ENCODE measurements around the gene REG3A.

Gene REG3A

DNA sequence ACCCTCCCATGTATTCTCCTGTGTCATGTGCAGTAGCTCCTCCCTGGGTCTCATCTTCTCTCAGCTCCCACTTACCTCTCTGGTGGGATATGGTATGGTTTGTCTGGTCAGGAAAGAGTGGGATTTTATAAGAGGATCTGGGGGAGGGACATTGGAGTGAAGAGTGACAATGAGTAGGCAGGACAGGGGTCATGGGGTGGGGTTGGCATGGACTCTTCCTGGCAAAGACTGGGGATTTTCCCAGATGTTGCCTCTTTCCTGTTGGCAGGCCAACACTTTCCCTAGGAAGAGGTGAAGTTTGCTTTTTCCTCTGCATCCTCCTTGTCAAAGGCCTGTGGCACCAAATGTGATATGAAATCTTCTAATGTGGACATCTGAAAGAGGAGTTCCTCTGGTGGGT, at the start of gene REG3A:
Gene REG3A, minus strand, starts transcription at position 101 of the 400 bp plus-strand sequence. CDS start 348 bp downstream, outside the sequence.
- DNase-seq, result no peak

GRCh38 chr2:79200762-79201161, 41.2 kb upstream of the REG3A start:
- no peak for DNase-seq

GRCh38 chr2:79191816-79192215, 32.3 kb upstream of the REG3A start:
- no peak for DNase-seq

DNA sequence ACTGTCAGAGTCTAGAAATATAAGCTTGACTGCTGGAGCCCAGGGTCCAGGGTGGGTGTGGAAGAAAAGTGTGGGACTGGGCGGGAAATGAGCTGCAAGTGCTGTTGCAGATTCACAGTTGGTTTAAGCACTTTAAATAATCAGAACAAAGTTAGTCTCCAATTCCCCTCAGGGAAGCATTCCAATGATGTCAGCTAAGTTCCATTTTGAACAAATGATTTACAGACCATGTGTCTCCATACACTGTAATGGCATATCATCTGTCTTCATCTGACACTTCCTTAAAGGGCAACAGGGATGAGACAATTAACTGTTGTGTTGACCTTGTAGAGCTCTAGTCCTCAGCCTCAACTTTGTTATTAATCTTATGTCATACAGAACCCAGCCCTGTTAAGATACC, 31.5 kb upstream of the REG3A start:
- no peak for DNase-seq

DNA sequence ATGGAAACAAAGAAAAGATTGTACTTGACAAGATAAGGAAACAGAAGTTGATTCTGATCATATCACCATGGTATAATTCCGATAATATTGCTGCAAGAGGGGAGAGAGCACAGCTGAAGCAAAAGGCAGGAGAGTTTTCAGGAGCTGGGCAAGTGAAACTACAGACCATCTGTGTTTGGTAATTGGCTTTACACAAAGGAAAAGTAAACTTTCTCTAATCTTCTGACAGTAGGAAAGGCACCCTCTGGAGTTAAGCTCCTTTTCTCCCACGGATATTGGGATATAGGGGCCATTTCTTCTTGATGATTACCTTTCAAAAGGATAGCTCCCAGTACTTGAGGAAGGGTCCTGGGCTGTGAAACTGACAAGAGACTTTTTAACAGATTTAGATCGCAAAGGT, 29.9 kb upstream of the REG3A start:
- no peak for DNase-seq

- DNase-seq, result no peak
Measured at GRCh38 chr2:79181617-79182016, 22.1 kb upstream of the REG3A start.

- DNase-seq, result no peak
Measured at GRCh38 chr2:79180092-79180491, 20.5 kb upstream of the REG3A start.

GRCh38 chr2:79179036-79179435, 19.5 kb upstream of the REG3A start:
- no peak for DNase-seq

GRCh38 chr2:79178076-79178674, 18.6 kb upstream of the REG3A start:
- DNase-seq, result no peak

DNA sequence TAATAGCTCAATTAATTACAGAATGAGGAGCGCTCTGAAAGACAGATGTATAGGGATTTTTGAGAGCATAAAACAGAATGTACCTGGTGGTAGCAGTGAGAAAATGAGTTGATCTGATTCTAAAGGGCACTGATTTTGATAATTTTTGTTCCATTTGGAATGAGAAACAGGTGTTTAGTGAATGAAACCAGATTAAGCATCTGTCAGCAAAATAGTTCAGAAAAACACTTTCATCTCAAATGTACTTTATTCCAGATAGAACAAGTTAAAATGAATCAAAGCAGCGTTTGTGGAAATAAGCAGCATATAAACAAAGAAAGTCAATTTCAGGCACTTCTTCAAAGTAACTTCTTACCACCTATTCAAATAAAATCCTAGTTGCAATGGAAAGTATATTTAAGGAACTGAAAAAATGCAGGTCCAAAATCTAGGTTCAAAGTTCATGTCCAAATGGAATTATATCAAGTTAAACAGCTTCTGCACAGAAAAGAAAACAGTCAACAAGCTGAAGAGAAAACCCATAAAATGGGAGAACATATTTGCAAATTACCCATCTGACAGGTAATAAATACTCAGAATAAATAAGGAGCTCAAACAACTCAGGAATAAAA, 11.9 kb upstream of the REG3A start:
- no peak for DNase-seq

DNA sequence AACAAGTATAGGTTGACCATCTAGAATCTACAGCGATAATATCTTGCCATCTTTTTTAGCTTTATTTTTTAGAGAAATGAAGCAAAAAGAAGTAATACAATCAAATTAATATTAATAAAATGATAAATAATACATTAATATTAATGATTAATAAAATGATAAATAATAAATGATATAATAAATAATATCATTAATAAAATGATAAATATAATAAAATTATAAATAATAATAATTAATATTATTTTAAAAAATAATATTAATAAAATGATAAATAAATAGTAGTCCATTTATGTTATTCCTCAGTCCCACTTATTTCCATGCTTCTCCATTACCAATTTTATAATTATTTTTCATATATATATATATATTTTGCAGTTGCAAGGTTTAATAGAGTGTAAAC, 3.2 kb upstream of the REG3A start:
- no peak for DNase-seq

DNA sequence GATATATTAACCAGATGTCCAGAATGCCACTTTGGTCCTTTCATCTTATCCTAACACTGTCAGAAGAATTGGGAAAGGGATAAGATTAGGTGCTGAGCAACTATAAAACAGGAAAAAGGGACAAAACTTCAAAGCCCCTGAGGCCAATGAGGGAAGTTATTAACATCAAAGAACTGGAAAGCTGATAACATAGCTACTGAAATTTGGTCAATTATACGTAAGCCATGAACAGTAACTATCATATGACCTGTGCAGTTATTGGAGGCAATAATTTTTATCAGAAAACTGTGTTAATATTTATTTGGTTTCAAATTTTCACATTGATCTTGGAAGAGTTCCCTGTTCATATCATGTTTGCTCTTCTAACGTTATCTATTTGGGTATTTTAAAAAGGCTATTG, 2.6 kb upstream of the REG3A start:
- DNase-seq, result no peak

GRCh38 chr2:79159030-79159429, 523 bp downstream of the REG3A start:
- no peak for DNase-seq

GRCh38 chr2:79155826-79156476, 3.6 kb downstream of the REG3A start:
- DNase-seq, result no peak

GRCh38 chr2:79139423-79139822, 20.1 kb downstream of the REG3A start:
- DNase-seq, result no peak

GRCh38 chr2:79138385-79138784, 21.2 kb downstream of the REG3A start:
- DNase-seq, result no peak

DNA sequence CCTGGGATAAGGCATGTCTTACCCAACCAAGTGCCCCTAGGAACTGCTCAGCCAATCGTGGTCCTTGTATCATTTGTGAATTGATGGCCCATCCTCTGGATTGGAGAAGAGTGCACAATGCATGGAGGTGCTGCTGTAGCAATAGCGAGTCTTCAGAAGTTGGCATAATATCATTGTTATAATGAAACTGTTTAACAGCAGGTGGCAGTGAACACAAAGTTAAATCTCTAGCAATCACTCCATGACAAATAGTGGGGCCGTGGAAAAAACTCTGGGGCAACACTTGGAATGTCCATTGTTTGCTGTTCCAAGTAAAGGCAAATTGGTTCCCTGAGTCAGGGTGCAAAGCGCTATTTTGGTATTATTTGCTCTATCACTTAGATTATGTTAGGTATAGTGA, 27.9 kb downstream of the REG3A start:
- DNase-seq, result no peak

GRCh38 chr2:79129804-79130203, 29.7 kb downstream of the REG3A start:
- no peak for DNase-seq

- no peak for DNase-seq
Measured at GRCh38 chr2:79129260-79129659, 30.3 kb downstream of the REG3A start.

DNA sequence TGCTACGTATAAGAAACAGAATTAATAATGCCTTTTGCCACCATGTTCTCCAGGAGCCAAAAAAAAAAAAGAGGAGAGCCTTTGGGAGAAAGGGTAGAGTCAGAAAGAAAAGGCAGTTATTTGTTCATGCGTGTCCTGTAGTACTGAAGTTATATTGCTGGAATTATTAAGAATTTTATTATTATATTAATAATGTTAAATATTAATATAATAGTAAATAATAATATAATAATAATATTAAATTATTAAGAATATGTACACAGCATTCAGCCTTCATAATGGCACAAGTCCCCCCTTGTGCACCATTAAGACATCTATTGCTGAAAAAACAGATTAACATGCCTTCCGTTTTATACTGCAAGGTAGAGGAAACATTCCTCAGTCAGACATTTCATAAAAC, 31.1 kb downstream of the REG3A start:
- no peak for DNase-seq

GRCh38 chr2:79125721-79125985, 33.9 kb downstream of the REG3A start:
- no peak for DNase-seq

GRCh38 chr2:79124907-79125720, 34.4 kb downstream of the REG3A start:
- DNase-seq, result no peak

GRCh38 chr2:79122676-79123075, 36.9 kb downstream of the REG3A start:
- DNase-seq, result no peak

DNA sequence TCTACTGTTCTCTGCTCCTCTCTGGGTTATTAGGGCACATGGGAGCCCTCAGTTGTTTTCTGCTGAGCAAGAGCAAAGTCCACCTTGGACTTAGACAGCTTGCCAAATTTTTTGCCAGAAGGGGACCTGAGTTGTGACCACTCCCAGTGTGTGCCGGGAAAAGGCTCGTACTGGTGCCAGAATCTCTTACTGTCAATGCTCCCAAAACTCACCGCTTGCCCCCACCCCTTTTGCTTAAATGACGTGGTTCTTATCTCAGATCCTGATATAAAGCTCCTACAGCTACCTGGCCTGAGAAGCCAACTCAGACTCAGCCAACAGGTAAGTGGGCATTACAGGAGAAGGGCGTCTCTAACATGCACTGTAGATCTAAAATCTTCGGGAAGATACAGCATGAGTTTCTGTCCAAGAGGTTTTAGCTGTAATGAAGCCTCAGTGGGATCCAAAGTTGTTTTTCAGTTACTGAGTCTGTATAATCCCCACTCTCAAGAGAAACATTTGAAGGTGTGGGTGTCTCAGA, 39.3 kb downstream of the REG3A start, which contains the start of gene REG1A:
Gene REG1A, plus strand, starts transcription at position 295 of the 520 bp plus-strand sequence. CDS start 374 bp downstream, outside the sequence.
- DNase-seq, result no peak

Measured in CD4-positive, alpha-beta T cell treated with Interleukin-21 for 1 hour (primary cell).